ENCODE data around the gene VPS26B. TPM values are rescaled to one million over a fixed set of nuclear protein-coding genes. Genes with fewer than 3 reads are reported as not detected.
"Not testable (repeated sequence)": the region's sequence is repeated elsewhere in the genome, so short reads cannot be mapped to it uniquely, and the experiment has no call there.

The VPS26B gene
- polyA plus RNA-seq, 4 donors, result 42.9 to 64.8 (median 47.9) TPM

DNA sequence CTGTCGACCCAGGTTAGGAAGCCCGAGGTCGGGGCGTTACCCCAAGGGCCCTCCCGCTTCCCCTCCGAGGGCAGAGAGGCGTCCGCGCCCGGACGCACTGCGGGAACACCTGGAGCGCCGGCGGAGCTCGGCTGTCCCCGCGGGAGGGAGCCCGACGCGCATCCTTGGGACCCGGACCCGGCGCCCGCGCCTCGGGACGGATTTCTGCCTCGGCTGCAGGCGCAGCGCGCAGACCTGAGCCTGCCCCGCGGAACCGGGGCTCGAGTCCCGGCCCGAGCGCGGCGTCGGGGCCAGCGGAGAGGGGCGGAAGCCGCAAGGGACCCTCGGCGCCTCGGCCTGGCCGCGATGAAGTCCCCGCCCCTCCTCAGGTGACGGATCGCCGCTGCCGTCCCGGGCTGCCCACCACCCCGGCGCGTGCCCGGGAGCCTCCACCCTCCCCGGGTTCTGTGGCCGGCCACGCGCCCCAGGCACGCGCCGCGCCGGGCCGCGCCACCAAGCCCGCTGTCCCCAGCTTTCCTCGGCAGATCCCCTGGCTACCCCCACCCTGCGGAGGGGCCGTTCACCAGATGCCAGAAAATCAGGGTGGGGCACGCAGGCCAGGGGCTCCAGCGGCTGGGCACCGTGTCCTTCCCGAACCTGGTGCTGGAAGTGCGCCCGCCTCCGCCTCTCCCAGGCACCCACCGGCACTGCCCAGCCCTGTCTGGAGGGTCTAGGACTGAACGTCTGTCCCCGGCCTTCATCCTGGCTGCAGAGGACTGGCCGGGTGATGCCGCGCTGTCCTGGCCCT, 52.1 kb downstream of the VPS26B start:
- DNase-seq (ENCODE audit: low read depth in 4 of 4, low spot score in 3 of 4), result no peak

DNA sequence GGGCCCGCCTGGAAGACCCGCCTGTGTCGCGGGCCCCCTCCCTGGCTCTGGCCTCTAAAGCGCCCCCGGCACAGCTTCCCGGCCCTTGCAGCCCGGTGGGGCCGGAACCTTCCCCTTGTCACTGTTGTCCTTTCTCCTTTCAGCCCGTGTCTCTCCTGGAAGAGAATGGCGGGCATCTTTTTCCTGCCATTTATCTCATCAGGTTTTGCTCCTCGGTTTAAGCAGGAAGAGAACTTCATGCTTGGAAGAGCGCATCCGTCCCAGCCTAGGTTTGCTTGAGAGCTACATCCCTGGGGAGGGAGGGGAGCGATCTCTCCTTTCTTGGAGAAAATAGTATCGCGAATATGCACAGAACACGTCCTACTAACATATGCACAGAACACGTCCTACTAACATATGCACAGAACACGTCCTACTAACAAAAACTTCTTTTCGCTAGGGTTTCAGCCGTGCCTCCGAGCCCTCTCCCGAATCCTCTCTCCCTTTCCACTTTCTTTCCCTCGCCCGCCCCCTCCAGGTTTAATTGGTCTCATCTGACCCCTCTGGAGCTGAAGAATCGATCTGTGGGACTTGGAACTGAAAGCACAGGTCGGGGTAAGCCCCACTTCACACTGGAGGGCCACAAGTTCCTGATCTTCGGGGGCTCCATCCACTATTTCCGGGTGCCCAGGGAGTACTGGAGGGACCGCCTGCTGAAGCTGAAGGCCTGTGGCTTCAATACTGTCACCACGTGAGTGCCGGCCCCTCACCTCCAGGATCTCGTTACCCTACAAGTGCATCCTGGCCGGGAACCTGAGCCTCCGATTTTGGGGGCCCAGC, 52.9 kb downstream of the VPS26B start:
- DNase-seq (ENCODE audit: low read depth in 4 of 4, low spot score in 3 of 4), result no peak

DNA sequence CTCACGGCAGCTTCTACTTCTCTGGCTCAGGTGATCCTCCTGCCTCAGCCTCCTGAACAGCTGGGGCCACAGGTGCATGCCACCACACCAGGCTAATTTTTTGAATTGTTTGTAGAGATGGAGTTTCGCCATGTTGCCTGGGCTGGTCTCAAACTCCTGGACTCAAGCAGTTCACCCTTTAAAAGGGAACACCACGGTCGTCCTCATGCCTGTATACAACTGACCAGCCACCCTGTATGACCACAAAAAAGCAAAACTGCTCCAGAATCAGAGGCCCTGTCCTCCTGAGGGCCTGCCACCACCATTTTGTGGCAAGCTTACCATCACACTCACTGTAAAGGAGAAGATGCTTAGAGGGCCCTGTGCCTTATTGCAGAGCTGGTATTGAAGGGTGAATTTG, 53.9 kb downstream of the VPS26B start:
- no peak for DNase-seq (ENCODE audit: low read depth in 4 of 4, low spot score in 3 of 4)

DNA sequence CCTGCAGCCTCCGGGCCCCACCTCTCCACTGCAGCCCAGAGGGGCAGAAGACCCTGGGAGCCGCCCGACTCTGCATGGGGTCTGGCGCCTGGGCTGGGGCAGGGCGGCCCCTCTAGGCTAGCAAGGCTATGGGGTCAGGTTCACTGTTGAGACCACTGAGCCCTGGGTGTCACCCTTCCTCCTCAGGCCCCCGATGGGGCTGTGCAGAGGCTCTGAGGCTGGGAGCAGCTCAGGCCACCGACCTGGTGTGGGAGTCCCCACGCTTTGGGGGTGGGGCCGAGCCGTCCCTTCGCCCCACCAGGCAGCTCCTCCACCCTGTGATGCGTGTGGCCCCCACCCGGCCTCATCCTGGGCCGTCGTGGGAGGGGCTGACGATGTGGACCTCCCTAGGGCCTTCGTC, 57.2 kb downstream of the VPS26B start:
- not testable (repeated sequence) for DNase-seq (ENCODE audit: low read depth in 4 of 4, low spot score in 3 of 4)

DNA sequence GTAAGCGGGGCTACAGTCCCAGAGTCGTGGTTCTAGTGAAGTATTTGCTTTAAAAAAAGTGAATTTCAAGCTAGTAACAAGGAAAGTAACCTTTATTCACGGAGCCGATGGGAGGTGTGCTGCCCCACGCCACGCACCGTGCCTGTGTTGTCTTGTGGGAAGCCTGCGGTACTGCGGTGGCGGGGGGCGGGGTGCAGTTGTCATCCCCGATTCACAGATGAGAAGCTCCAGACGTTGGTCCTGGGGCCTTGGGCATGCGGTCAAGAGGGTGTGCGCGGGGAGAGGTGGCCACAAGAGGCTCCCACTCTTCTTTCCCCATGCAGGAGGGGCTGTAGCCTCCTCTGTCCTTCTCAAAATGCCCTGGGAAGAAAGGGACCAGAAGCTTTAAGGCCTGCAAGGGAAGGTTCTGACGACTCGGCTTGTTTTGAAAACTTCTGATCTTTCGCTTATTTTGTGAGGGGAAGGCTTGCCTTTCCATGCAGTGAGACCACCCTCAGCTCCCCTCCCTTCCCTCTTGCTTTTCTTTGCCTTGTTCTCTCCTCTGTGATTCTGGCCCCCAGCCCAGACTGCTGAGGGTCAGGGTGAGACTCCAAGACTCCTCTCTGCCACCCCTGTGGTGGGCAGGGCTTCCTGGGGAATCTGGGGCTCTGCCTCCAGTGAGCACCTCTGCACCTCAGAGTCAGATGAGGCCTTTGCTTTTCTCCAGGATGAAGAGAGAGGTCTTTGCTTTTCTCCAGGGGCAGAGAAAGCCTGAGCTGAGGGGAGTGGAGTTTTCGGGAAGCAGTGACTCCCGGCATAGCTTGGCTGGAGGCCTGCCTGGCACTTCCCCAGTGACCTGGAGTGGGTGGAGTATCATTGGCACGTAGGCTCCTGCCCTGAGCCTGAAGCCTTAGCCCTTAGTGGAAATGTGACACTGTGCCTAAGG, 57.9 kb downstream of the VPS26B start:
- no peak for DNase-seq (ENCODE audit: low read depth in 4 of 4, low spot score in 3 of 4)

DNA sequence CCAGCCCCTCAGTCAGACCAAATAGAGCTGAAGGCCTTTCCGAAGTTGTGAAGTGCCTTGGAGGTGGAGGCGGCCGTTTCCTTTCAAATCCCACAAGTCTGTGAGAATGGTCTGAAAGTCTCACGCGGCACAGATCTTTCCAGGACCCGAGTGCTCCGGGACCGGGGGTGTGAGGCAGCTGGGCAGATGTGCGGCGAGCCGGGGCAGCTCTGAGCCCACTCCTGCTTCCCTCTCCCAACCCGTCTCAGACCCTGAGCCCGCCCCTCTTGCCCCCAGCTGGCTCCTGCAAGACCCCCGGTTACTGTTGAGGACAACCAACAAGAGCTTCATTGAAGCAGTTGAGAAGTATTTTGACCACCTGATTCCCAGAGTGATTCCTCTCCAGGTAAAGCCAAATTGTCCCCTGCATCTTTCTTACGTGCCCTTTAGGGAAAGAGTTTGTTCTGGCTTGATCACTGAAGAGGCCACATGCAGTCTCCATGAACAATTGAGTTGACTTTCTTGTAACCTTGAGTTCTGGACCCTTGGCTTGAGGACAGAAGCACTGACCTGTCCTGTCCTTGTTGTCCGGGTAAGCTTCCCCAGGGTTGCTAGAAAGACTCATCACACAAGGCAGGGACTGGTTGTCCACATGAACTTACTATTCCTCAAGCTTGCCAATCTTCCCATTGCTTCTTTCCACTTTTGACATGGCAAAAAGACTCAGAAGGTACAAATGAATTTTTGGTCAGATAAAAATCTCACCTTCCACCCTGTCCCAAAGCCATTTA, 59.2 kb downstream of the VPS26B start:
- no peak for DNase-seq (ENCODE audit: low read depth in 4 of 4, low spot score in 3 of 4)

DNA sequence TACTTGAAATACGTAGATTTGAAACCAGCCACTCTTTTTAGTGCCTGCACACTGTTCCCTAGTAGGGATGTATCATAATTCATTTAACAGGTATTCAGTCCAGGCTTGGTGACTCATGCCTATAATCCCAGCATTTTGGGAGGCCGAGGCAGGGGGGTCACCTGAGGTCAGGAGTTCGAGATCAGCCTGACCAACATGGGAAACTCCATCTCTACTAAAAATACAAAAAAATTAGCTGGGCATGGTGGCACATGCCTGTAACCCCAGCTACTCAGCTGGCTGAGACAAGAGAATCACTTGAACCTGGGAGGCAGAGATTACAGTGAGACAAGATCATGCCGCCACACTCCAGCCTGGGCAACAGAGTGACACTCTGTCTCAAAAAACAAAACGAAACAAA, 59.9 kb downstream of the VPS26B start:
- DNase-seq (ENCODE audit: low read depth in 4 of 4, low spot score in 3 of 4), result not testable (repeated sequence)

DNA sequence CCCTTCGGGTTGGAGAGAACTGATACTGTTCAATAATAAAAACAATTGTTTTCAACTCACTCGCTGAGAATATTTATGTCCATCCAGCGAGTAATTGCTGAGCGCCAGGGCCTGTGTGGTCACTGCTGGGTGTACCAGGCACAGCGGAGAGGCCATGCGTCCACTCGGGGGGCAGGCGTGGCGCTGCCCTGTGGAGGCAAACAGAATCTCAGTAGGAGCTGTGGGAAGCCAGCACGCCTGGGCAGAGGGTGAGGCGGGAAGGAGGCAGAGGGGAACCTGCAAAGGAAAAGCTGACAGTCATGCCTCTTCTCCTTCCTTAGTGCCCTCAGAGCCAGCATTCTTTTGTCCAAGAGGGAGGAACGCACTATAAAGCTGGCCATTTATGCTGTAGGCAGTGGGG, 63.1 kb downstream of the VPS26B start:
- DNase-seq (ENCODE audit: low read depth in 4 of 4, low spot score in 3 of 4), result no peak

DNA sequence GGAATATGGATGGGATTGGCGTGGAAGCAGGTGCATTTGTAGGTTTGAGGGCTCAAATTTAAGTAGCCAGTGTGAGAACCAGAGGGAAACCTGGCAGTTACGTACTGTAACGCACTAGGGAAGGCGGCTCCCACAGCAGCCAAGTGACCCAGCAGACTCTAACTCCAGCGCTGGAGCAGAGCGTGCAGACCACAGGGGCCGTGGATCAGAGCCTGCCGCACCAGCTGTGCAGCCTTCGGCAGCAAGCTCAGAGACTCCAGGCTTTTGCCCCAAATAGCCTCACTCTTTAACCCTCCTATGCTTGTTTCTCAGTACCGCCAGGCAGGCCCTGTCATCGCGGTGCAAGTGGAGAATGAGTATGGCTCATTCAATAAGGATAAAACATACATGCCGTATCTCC, 64.0 kb downstream of the VPS26B start:
- no peak for DNase-seq (ENCODE audit: low read depth in 4 of 4, low spot score in 3 of 4)

DNA sequence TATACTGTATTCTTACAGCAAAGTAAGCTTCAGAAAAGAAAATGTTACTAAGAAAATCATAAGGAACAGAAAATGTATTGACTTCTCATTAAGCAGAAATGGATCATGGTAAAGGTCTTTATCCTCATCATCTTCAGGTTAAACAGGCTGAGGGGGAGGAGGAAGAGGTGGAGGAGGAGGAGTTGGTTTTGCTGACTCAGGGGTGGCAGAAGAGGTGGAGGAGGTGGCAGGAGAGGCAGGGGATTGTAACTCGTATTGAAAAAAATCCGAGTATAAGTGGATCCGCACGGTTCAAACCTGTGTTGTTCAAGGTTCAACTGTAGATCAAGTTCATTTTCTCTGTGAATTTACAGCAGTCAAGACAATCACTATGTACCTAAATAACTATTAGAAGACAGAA, 64.7 kb downstream of the VPS26B start:
- no peak for DNase-seq (ENCODE audit: low read depth in 4 of 4, low spot score in 3 of 4)

DNA sequence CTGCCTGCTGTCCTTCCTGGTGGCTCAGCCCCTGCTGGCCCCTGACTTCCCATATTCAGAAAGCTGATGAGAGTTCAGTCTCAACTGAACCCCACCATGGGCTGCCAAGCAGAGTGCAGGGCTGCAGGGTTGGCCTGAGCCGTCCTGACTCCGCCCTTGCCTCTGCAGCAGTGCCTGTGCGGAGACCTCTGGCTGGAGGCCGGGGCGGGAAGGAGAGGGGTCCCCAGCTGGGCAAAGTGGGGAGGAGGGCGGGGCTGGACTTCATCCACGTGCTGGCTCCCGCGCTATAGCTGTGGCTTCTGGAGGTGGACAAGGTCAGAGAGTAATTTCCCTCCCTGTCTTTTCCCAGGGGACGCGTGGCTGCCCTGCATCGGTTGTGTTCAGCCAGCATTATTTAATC, 65.3 kb downstream of the VPS26B start:
- DNase-seq (ENCODE audit: low read depth in 4 of 4, low spot score in 3 of 4), result no peak

DNA sequence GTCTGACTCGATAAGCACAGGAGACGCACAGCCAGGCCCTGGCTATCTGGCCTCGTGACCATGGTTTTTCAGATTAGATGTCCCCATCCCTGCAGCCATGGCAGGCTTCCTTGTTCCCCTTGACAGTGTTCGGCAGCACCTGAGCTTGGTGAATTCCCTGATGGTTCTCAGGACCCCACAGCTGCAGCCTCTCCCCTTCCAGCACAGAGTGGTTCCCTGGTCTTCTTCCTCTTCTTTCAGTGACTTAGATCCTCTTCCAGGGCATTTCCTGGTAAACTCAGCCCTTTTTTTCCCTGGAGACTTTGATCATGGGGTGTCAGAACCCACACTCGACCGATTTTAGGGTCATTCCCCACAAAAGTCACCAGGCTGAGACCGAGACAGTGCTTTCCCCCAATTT, 66.2 kb downstream of the VPS26B start:
- no peak for DNase-seq (ENCODE audit: low read depth in 4 of 4, low spot score in 3 of 4)

DNA sequence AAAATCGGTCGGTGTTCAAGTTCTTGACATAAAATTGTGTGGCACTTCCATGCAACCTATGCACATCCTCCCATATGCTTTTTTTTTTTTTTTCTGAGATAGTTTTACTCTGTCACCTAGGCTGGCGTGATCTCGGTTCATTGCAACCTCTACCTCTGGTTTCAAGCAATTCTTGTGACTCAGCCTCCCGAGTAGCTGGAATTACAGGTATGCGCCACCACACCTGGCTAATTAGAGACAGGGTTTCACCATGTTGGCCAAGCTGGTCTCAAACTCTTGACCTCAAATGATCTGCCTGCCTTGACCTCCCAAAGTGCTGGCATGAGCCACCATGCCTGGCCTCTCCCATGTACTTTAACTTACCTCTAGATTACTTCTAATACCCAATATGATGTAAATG, 66.7 kb downstream of the VPS26B start:
- no peak for DNase-seq (ENCODE audit: low read depth in 4 of 4, low spot score in 3 of 4)

DNA sequence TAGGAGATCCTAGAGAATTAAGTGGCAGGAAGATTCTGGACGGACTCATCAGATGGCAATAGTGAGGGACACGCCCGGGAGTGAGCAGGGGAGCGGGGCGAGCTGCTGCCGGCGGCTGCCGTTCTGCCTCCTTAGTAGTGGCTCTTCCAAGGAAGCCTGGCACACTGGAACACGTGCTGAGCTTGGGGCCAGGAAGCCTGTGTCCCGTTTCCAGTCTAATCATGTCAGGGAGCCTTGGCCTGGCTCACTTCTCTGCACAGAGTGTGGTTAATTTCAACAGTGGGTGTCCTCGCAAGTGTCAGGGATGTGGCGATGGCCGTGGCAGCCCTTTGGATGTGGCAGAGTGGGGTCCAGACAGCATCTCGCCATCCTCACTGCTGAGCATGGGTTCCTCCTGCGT, 68.2 kb downstream of the VPS26B start:
- no peak for DNase-seq (ENCODE audit: low read depth in 4 of 4, low spot score in 3 of 4)

DNA sequence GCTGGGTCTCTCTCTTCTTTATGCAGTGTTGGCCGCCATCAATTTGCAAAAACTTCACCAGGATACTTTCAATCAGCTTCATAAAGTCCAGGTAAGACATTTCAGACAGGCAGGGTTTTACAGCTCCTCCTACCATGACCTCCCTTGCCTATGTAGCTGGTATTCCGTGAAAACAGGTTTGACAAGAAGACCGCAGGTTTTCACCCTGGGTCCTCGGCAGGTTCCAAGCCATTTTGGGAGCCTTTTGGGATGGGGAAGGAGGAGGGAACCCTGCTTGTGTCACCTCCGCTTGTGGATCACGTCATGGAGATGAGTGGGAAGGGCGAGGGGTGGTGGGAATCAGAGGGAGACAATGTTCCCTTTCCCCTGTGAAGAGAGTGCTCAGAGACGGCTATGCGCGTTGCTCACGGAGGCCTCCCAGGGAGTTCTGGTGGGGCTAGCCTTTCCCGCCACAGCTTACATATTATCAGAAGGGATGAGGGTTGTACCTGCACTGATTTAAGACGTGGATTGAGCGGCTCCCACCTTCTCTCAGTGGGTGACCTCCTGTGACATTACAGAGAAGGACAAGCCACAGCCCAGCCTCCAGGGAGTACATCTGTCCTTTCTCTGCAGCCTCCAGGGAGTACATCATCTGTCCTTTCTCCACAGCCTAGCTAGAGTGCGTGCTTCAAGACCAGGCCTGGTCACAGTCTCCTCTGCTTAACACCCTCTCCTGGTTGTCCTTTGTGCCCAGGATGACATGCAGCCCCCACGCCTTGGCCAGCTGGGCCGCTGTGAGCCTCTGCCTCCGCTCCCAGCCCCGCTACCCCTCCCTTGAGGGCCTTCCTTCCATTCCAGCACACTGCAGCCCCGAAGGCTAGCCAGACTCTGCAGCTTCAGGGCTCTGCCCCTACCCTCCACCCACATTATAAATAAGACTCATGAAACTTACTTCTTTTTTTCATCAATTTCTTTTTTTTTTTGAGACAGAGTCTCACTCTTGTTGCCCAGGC, 68.9 kb downstream of the VPS26B start:
- no peak for DNase-seq (ENCODE audit: low read depth in 4 of 4, low spot score in 3 of 4)

DNA sequence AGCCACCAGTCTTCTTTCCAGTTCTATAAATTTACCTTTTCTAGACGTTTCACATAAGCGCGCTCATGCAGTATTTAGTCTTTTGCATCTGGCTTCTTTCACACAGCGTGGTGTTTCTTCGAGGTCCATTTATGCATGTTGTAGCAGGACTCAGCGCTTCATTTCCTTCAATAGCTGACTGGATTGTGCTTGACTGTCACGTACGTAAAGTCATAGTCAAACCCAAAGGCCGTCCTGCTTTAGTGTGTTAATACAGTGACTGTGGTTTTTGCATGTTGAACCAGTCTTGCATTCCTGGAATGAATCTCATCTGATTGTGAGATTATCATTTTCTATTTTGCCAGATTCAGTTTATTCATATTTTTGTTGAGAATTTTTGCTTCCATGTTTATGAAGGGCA, 70.2 kb downstream of the VPS26B start:
- DNase-seq (ENCODE audit: low read depth in 4 of 4, low spot score in 3 of 4), result no peak
